Measurements from ENCODE around the gene TTLL5.

TTLL5 gene

DNA sequence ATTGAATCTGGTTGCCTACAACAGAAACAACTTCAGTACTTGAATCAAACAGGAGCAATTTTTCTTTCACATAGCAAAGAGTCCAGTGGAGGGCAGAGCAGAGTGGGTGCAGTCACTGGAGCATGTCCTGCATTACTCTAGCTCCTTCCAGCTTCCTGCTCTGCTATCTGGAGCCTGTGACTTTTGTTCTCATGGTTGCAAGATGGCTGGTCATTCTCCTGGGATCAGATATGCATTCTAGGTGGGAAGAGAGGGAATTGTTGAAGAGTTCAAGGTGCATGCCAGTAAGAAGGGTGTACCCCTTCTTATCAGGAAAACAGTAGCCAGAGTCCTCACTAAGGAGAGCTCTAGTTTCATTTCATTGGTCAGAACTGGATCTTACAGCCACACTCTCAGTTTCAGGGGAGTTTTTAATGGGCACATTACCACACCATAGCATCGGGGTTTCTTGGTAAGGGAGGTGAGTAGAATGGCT lies 332.6 kb downstream of the TTLL5 start:
- no peak for DNase-seq (ENCODE audit: low read depth)

DNA sequence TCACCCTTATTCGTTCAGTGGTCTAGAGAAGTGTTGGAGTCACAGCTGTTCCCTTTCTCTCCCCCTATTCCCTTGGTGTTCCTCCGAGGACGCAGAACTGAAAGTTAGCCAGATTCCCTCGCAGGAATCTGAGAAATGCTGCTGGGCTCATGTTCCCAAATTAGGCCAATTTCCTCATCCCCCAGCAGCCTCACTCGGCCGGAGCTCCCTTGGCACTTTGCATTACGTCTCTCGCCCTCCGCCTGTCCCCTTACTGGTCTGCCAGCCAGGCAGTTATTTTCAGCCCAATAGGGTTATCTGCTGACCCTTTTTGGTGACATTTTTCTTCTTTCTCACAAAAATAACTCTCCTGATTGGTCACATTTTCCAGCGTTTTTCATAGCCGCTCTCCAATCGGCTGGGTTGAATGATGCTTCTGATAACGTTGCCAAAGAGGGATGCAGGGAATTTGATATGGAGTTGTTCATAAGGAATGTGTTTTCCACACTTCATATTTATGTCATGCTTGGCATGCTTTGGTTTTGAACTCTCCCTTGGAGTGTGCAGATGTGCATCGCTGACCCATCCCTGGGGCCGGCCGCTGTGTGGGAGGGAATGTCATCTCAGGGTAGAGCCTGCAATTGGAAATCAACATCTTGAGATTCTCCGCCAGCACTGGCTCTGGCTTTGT lies 334.5 kb downstream of the TTLL5 start:
- no peak for DNase-seq (ENCODE audit: low read depth)

DNA sequence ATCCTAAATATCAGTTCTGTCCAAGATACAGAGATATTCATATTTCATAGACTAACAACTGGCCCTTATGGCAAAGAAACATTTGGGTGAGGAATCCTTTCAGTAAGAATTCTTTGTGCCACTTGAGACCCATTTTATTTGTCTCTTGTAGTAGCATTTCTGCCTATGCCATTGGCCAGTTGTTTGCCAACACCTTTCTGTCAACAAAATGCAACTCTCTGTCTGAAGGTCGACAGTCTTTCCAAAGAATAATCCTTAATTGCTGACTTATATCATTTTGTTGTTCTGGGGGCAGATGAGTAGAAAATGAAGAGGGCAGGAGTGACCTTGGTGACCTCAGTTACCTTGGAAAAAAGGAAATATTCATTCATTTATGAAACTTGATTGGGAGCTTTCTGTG lies 335.4 kb downstream of the TTLL5 start:
- no peak for DNase-seq (ENCODE audit: low read depth)

DNA sequence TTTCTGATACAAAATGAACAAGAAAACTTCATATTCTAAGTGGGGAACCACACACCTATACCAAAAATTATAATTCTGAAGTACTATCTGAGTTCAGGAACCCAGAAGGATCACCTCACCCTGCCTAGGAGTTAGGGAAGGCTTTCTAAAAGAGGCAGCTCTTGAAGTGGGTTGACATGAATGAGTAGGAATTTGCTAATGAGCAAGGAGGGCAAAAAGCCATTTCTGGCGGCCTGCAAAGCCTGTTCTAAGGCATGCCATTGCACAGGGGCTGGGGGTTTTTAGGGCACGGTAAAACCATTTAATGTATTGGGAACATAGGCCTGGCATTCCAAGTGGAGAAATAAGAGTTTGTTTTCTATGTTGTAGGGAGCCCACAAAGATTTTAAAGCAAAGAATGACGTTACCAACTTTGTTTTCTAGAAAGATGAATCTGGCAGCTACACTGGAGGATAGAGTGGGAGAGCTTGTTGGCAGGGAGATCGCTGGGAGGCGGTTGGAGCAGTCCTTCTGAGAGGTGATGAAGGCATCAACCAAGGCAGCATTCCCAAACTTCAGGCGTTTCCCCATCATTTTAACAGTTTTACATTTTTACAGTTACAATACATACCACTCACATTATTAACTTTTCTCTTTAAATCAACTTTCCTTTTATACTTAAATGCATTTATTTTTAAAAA lies 338.6 kb downstream of the TTLL5 start:
- no peak for DNase-seq (ENCODE audit: low read depth)

DNA sequence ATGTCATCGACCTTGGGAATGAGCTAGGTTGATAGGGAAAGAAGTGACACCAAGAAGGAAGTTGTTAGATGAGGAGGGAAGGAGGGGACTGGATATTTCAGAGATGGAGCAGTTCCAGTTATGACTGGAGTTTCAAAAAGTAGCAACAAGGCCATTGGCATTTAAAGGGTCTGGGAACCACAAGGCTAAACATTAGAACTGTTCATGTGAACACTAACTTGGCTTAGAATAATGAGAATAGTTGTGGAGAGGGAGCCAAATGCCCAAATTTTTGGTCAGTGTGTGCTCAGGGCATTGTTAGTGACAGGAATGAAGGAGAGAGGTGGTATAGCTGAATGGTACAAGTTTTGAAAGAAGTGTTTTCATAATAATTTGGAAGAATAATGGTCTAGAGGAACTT lies 341.3 kb downstream of the TTLL5 start:
- no peak for DNase-seq (ENCODE audit: low read depth)

Data from fibroblast of the conjunctiva (primary cell).